HG03520 (cell line): ENCODE data around the gene GOLGA6D.
"Not testable (repeated sequence)": the region's sequence is repeated elsewhere in the genome, so short reads cannot be mapped to it uniquely, and the experiment has no call there.

Source experiments
- ATAC-seq: cut with Tn5 transposase; IDR thresholded peaks from one replicate; pipeline ENCODE4 v1.9.1; 2021; ENCODE audit warnings: mild to moderate bottlenecking, moderate library complexity; ENCODE audit not compliant: unreplicated experiment

The GOLGA6D gene

GRCh38 chr15:75282572-75282971 is at the start of gene GOLGA6D:
Gene GOLGA6D, plus strand, starts transcription at chr15:75282835. Its CDS starts 41 bp downstream, at chr15:75282876.
- not testable (repeated sequence) for ATAC-seq

- no peak for ATAC-seq
These were observed 49.0 kb upstream of the GOLGA6D start for GRCh38 chr15:75233504-75234190.

- no peak for ATAC-seq
These were observed 48.3 kb upstream of the GOLGA6D start for GRCh38 chr15:75234191-75234810.

- no peak for ATAC-seq
These were observed 47.5 kb upstream of the GOLGA6D start for GRCh38 chr15:75235051-75235673.

- no peak for ATAC-seq
These were observed 46.6 kb upstream of the GOLGA6D start for GRCh38 chr15:75235760-75236729.

GRCh38 chr15:75237316-75237982 is 45.2 kb upstream of the GOLGA6D start:
- no peak for ATAC-seq

- no peak for ATAC-seq
These were observed 44.5 kb upstream of the GOLGA6D start for GRCh38 chr15:75238150-75238549.

GRCh38 chr15:75245741-75246140 is 36.9 kb upstream of the GOLGA6D start:
- not testable (repeated sequence) for ATAC-seq

GRCh38 chr15:75248991-75249390 is 33.6 kb upstream of the GOLGA6D start:
- ATAC-seq = not testable (repeated sequence)

- no peak for ATAC-seq
These were observed 32.9 kb upstream of the GOLGA6D start for GRCh38 chr15:75249726-75250125.

GRCh38 chr15:75251343-75251742 is 31.3 kb upstream of the GOLGA6D start:
- ATAC-seq = not testable (repeated sequence)

- ATAC-seq = not testable (repeated sequence)
These were observed 30.4 kb upstream of the GOLGA6D start for GRCh38 chr15:75252285-75252684.

GRCh38 chr15:75258034-75258433 is 24.6 kb upstream of the GOLGA6D start, which contains the start of gene GOLGA6C:
Gene GOLGA6C, plus strand, starts transcription at chr15:75258334. Its CDS starts 265 bp downstream, at chr15:75258599.
- not testable (repeated sequence) for ATAC-seq

- ATAC-seq = not testable (repeated sequence)
These were observed 23.9 kb upstream of the GOLGA6D start for GRCh38 chr15:75258620-75259343.

GRCh38 chr15:75259873-75260272 is 22.8 kb upstream of the GOLGA6D start:
- ATAC-seq = not testable (repeated sequence)

- ATAC-seq = not testable (repeated sequence)
These were observed 8.8 kb upstream of the GOLGA6D start for GRCh38 chr15:75273751-75274359.

- not testable (repeated sequence) for ATAC-seq
These were observed 8.0 kb upstream of the GOLGA6D start for GRCh38 chr15:75274509-75275107.

- not testable (repeated sequence) for ATAC-seq
These were observed 7.0 kb upstream of the GOLGA6D start for GRCh38 chr15:75275617-75276016.

- not testable (repeated sequence) for ATAC-seq
These were observed 4.1 kb upstream of the GOLGA6D start for GRCh38 chr15:75278497-75278896.
